Activated CD4-positive, alpha-beta T cell treated with anti-CD3 and anti-CD28 coated beads, Interleukin-2, amount 50 U/mL, for 48 hours (primary cell): ENCODE data around the gene MSL3B.

ENCODE experiments used
- DNase-seq, 2 experiments: peaks; one replicate each; pipeline ENCODE4 v3.0.0-alpha.2; 2020

The MSL3B gene

GRCh38 chr2:233852056-233852455 is 16.1 kb downstream of the MSL3B start:
- no peak for DNase-seq

- DNase-seq, result no peak
These were observed 17.0 kb downstream of the MSL3B start for GRCh38 chr2:233851169-233851568.

GRCh38 chr2:233850745-233851144 is 17.4 kb downstream of the MSL3B start:
- no peak for DNase-seq

- no peak for DNase-seq
These were observed 18.4 kb downstream of the MSL3B start for GRCh38 chr2:233849607-233850271.

GRCh38 chr2:233848276-233848675 is 19.9 kb downstream of the MSL3B start:
- DNase-seq, result no peak

GRCh38 chr2:233847248-233847898 is 20.8 kb downstream of the MSL3B start:
- DNase-seq, result no peak

- DNase-seq, result no peak
These were observed 21.6 kb downstream of the MSL3B start for GRCh38 chr2:233846387-233847247.

GRCh38 chr2:233845301-233846060 is 22.7 kb downstream of the MSL3B start:
- no peak for DNase-seq

GRCh38 chr2:233844836-233845235 is 23.4 kb downstream of the MSL3B start:
- DNase-seq, result no peak

- no peak for DNase-seq
These were observed 23.9 kb downstream of the MSL3B start for GRCh38 chr2:233844064-233844807.

GRCh38 chr2:233841183-233841582 is 27.0 kb downstream of the MSL3B start:
- no peak for DNase-seq

GRCh38 chr2:233840520-233840919 is 27.7 kb downstream of the MSL3B start:
- no peak for DNase-seq

- no peak for DNase-seq
These were observed 28.8 kb downstream of the MSL3B start for GRCh38 chr2:233839447-233839820.

- no peak for DNase-seq
These were observed 29.3 kb downstream of the MSL3B start for GRCh38 chr2:233838726-233839446.

GRCh38 chr2:233838251-233838650 is 29.9 kb downstream of the MSL3B start:
- no peak for DNase-seq

- no peak for DNase-seq
These were observed 30.4 kb downstream of the MSL3B start for GRCh38 chr2:233837694-233838229.

- no peak for DNase-seq
These were observed 31.8 kb downstream of the MSL3B start for GRCh38 chr2:233836359-233836758.

- DNase-seq, result no peak
These were observed 32.7 kb downstream of the MSL3B start for GRCh38 chr2:233835230-233836186.

GRCh38 chr2:233833345-233833744 is 34.8 kb downstream of the MSL3B start:
- no peak for DNase-seq

GRCh38 chr2:233832869-233833311 is 35.3 kb downstream of the MSL3B start:
- DNase-seq, result no peak
